VCaP (cell line): ENCODE measurements around the gene COQ8A.
"Not testable (repeated sequence)": the region's sequence is repeated elsewhere in the genome, so short reads cannot be mapped to it uniquely, and the experiment has no call there.

Source experiments
- H3K27ac ChIP-seq: fragments of 450-650 bp; 2 replicates; pipeline ENCODE4 v1.5.1; 2017
- TF ChIP-seq, protein P1 (sequence below): fragments of 450-650 bp; conservative IDR thresholded peaks from 2 replicates; pipeline ENCODE4 v1.5.1; 2017; ENCODE audit warnings: mild to moderate bottlenecking, moderate library complexity

COQ8A gene

DNA sequence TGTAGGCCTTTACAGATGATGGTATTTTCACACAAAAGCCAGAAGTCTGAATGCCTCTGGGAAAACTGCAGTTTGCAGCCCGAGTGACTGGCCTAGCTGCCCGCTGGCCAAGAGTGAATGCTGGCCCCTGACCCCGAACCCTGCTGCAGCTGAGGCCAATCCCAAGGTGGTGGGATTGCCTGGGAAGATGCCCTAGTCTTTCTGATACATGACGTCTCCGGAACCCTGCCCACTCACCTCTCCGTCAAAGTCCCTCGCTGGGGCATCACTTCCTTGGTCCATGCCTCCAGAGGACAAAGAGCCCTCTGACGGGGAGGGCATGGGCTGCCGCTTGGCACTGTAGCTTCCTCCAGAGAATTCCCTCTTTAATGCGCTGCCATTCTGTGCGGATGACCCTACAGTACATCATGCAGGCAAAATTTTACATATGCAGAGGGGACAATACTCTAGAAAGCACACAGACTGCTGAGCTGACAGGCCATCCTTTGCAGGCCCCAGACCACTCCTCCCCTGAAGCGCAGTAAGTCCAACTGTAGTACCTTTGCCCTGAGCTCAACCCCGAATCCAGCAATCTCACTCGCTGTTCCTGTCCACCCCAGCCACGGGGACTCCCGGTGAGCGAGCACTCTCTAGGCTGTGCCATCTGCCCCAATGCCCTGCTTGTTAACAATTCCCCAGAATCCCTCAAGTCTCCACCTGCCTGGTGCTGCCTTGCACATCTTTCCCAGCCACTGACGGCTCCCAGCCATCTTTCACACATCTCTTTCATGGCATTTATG, 54.7 kb downstream of the COQ8A start:
- no peak overlapping the region for H3K27ac ChIP-seq
- TF ChIP-seq, protein P1, sequence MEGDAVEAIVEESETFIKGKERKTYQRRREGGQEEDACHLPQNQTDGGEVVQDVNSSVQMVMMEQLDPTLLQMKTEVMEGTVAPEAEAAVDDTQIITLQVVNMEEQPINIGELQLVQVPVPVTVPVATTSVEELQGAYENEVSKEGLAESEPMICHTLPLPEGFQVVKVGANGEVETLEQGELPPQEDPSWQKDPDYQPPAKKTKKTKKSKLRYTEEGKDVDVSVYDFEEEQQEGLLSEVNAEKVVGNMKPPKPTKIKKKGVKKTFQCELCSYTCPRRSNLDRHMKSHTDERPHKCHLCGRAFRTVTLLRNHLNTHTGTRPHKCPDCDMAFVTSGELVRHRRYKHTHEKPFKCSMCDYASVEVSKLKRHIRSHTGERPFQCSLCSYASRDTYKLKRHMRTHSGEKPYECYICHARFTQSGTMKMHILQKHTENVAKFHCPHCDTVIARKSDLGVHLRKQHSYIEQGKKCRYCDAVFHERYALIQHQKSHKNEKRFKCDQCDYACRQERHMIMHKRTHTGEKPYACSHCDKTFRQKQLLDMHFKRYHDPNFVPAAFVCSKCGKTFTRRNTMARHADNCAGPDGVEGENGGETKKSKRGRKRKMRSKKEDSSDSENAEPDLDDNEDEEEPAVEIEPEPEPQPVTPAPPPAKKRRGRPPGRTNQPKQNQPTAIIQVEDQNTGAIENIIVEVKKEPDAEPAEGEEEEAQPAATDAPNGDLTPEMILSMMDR = no peak

DNA sequence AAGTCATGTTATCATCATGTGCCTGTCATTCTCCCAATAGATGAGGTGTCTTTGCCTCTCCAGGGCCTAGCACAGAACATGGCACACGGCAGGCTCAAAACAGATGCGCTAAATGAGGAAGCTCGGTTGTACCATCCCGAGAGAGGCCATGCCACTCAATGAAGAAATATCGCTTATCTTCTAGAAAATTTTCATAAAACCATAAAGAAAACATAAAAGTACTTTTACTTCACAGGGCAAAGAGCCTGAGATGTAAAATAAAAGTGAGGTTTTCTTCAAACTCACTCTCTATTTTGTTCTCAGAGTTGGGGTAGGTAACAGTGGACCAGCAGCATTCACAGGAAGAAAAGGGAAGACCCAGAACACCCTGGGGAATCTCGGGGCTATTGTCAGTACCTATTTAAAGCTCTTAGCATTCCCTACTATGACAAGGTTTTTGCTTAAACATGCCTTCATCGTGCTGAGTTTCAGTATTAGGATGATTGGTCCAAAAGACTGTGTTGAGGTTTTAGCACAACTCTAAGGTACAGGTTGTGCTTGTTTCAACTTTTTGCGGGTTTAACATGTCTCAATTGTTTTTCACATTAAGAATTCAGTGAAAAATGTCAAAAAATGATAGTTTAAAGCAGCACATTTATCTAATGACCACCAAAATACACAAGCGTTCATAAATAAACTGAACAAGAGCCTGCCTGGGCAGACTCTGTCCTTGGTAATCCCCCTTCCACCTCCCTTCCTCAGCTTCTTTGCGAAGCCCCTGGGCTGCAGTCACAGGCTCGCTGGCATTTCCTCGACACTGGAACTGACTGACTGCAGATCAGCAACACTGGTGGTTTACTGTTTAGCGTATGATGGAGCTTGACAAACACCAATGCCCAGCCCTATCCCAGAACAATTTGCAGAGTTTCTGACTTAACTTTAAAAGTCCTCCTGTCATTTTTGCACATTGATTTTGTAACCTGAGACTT, 55.6 kb downstream of the COQ8A start:
- TF ChIP-seq, protein P1 = no peak

DNA sequence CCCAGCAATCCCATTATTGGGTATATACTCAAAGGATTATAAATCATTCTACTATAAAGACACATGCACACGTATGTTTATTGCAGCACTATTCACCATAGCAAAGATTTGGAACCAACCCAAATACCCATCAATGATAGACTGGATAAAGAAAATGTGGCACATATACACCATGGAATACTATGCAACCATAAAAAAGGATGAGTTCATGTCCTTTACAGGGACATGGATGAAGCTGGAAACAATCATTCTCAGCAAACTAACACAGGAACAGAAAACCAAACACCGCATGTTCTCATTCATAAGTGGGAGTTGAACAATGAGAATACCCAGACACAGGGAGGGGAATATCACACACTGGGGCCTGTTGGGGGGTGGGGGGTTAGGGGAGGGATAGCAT, 59.5 kb downstream of the COQ8A start:
- H3K27ac ChIP-seq = not testable (repeated sequence)

More for the DNA sequence above, 55.6 kb downstream of the COQ8A start:
- no peak overlapping the region for H3K27ac ChIP-seq

DNA sequence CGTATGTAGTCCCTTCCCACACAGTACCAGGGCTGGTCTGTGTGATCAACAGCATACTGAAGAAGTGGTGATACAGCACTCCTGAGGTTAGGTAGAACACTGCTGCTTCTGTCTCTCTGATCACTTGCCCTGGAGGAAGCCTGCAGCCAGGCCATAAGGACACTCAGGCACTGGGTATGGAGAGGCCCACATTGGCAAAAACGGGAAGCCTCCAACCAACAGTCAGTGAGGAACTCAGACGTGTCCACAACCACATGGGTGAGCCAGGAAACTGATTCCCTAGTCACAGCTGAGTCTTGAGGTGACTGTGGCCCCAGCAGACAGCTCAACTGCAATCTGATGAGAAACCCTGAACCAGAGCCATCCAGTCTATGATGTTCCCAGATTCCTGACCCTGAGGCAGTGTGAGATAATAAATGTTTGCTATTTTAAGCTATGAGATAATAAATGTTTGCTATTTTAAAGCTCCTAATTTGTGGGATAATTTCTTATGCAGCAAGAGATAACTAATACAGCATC, 62.5 kb downstream of the COQ8A start:
- TF ChIP-seq, protein P1 = no peak
- no peak overlapping the region for H3K27ac ChIP-seq

DNA sequence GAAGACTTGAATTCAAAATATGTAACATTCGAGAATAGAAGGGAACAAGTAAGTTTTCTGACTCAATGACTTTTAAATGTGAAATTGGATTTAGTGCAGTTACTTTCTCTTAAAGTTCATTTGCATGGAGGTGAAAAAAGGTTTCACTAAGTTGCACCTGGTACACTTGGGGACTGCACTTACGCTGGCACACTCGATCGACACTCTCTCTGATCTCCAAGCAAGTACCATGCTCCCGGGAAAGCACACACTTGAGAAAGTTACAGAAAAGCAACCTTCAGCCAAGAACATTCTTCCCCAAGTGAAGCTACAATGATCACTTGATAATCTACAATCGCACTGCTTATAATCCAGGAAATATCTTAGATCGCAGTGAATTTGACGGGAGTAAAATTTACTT, 63.1 kb downstream of the COQ8A start:
- H3K27ac ChIP-seq = no peak overlapping the region
- TF ChIP-seq, protein P1 = no peak

DNA sequence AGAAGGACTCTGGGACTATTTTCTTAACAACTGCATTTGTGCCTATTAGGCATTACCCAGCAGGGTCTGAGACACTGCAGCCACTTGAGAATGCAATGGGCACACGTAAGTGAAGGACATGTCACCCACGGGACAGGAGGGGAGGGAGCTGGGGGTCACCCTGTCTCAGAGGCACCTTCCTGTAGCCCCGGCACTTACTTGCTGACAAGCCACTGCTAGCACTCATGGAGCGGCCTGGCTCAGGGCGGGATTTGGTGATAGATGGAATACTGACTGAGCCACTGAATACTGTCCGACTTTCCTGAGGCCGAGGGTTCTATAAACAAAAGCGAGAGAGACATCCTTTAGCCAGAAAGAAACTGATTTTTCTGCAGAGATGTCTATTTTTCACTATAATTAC, 64.7 kb downstream of the COQ8A start:
- no peak overlapping the region for H3K27ac ChIP-seq
- TF ChIP-seq, protein P1 = no peak

DNA sequence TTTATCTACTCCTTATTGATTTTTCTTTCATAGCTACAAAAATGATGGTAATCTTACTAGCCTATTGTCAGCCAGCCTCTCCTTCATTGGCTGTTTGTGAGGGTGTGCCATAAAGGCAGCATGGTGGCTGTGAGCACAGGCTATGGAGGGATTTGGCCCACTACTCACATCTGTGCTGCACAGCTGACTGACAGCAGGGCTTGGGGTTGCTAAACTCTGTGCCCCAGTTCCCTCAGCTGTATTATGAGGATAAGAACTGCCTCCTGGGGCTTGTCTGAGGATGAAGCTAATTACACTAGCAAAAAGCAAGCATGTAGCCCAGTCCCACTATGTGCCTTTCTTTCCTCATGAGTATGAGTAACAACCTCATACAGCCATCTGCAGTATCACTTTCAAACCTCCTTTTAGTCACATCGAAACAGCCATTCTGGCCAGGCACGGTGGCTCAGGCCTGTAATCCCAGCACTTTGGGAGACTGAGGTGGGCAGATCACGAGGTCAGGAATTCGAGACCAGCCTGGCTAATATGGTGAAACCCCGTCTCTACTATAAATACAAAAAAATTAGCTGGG, 66.2 kb downstream of the COQ8A start:
- H3K27ac ChIP-seq = no peak overlapping the region
- TF ChIP-seq, protein P1 = no peak
